ENCODE data around the gene PEX6.
"Not testable (repeated sequence)": the region's sequence is repeated elsewhere in the genome, so short reads cannot be mapped to it uniquely, and the experiment has no call there.

Gene PEX6

GRCh38 chr6:42963179-42963854 lies 15.7 kb downstream of the PEX6 start:
- DNase-seq = no peak

- no peak for DNase-seq
Observed at GRCh38 chr6:42962502-42963178, 16.3 kb downstream of the PEX6 start.

- no peak for DNase-seq
Observed at GRCh38 chr6:42962096-42962495, 16.9 kb downstream of the PEX6 start.

GRCh38 chr6:42961020-42961470 lies 17.9 kb downstream of the PEX6 start:
- DNase-seq = peak; percentile 2

GRCh38 chr6:42960243-42961019 lies 18.6 kb downstream of the PEX6 start, which contains the start of gene GNMT:
TSS of gene GNMT (plus strand) at chr6:42960754. CDS start at chr6:42960768, 14 bp downstream.
- DNase-seq = peak; percentile 22

- no peak for DNase-seq
Observed at GRCh38 chr6:42959917-42960242, 19.1 kb downstream of the PEX6 start.

GRCh38 chr6:42958125-42958524 lies 20.9 kb downstream of the PEX6 start:
- no peak for DNase-seq

- DNase-seq = not testable (repeated sequence)
Observed at GRCh38 chr6:42954405-42954804, 24.6 kb downstream of the PEX6 start.

GRCh38 chr6:42952389-42952788 lies 26.6 kb downstream of the PEX6 start:
- no peak for DNase-seq

- DNase-seq = no peak
Observed at GRCh38 chr6:42947950-42948349, 31.0 kb downstream of the PEX6 start.

- DNase-seq = no peak
Observed at GRCh38 chr6:42942444-42942843, 36.5 kb downstream of the PEX6 start.

GRCh38 chr6:42941356-42941755 lies 37.6 kb downstream of the PEX6 start:
- not testable (repeated sequence) for DNase-seq

GRCh38 chr6:42940493-42941045 lies 38.4 kb downstream of the PEX6 start:
- no peak for DNase-seq

- DNase-seq = no peak
Observed at GRCh38 chr6:42939810-42940167, 39.2 kb downstream of the PEX6 start.

- no peak for DNase-seq
Observed at GRCh38 chr6:42938987-42939809, 39.8 kb downstream of the PEX6 start.

- DNase-seq = no peak
Observed at GRCh38 chr6:42938428-42938796, 40.6 kb downstream of the PEX6 start.

- DNase-seq = peak; percentile 32
Observed at GRCh38 chr6:42937548-42938427, 41.2 kb downstream of the PEX6 start.

- DNase-seq = no peak
Observed at GRCh38 chr6:42936398-42936797, 42.6 kb downstream of the PEX6 start.

- no peak for DNase-seq
Observed at GRCh38 chr6:42935322-42935721, 43.7 kb downstream of the PEX6 start.

GRCh38 chr6:42933205-42933604 lies 45.8 kb downstream of the PEX6 start:
- no peak for DNase-seq

- no peak for DNase-seq
Observed at GRCh38 chr6:42932412-42932811, 46.6 kb downstream of the PEX6 start.

Data from NCI-H226 (cell line).